GM08714 (cell line): Measurements from ENCODE around the gene LRRC59.
A peak's percentile ranks its signal among the peaks of the same experiment; 100 is the strongest.

ENCODE experiments used
- H3K4me3 ChIP-seq: fragments of 200-500 bp; sonication (Bioruptor generic); 2 replicates; pipeline ENCODE4 v1.5.1; 2014; ENCODE audit warnings: mild to moderate bottlenecking, low read length, inconsistent platforms
- ZNF274 ChIP-seq: IDR thresholded peaks from 2 replicates; pipeline ENCODE4 v1.6.1; 2012; ENCODE audit warnings: mild to moderate bottlenecking, low read depth, low read length

LRRC59 gene

DNA sequence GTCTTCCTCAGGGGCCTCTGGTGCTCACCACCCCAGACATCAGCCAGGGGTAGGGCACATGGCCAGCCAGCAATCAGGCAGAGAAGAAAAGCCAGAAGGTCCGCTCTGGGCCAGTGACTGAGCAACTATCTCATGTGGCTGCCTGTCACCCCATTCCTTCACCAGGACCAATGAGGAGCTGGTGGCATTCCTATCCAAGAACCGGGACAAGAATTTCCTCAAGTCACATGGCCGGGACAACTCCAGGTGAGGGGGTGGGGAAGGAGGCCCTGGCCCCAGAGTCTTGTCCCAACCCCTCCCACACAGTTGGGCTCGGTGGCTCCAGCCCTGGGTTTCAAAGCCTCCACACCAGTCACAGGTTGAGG is 42.0 kb downstream of the LRRC59 start:
- no peak overlapping the region for H3K4me3 ChIP-seq
- no peak for TF ChIP-seq ZNF274

DNA sequence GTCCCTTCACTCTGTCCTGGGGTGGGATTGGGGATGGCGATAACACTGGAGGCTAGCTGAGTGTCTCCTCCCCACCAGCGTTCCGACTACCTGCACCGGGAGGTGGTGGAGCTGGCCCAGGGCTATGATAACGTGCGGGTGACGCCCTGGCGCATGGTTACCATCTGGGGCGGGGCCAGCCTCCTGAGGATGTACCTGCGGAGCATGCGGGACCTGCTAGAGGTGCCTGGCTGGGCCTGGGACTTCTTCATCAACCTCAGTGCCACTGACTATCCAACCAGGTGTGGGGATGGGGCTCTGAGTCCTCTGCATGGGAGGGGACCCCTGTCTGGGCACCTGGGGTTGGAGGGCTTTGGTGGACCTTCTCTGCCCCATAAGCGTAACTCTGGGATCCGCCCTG is 42.5 kb downstream of the LRRC59 start:
- no peak for TF ChIP-seq ZNF274
- no peak overlapping the region for H3K4me3 ChIP-seq

- TF ChIP-seq ZNF274 = no peak
- no peak overlapping the region for H3K4me3 ChIP-seq
These were observed 43.1 kb downstream of the LRRC59 start for GRCh38 chr17:50354198-50354597.

- no peak for TF ChIP-seq ZNF274
- no peak overlapping the region for H3K4me3 ChIP-seq
These were observed 43.6 kb downstream of the LRRC59 start for GRCh38 chr17:50353600-50354195.

GRCh38 chr17:50352693-50353599 is 44.4 kb downstream of the LRRC59 start:
- TF ChIP-seq ZNF274 = no peak

DNA sequence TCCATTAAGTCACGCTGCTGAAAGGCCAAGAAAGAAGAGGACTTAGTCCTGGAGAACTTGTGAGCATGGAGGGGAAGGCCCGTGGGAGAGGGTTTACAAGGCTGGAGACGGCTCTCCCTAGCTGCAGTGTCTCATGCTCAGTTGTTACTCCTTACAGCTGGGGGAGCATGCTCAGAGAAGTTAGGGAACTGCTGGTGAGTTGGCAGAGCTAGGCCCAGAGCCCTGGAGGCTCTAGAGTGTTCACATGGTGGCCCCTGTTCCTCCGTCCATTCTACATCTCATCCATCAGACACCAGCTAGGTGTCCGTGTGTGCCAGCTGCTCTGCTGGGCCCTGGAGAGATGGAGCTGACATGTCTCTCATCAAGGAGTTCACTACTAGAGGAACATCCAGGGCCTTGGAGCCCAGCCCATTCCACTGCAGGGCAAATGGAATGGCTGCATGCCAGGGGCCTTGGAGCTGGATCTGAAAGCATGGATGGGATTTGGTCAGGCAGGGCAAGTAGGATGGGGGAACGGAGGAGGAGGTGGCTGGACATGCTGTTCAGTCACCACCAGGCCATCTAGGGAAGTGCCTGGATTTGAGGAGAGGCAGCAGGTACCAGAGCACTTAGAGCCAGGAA is 45.1 kb downstream of the LRRC59 start:
- TF ChIP-seq ZNF274 = no peak
- no peak overlapping the region for H3K4me3 ChIP-seq

More at GRCh38 chr17:50352693-50353599, 44.4 kb downstream of the LRRC59 start:
- H3K4me3 ChIP-seq = no peak overlapping the region

- H3K4me3 ChIP-seq = no peak overlapping the region
- TF ChIP-seq ZNF274 = no peak
These were observed 46.6 kb downstream of the LRRC59 start for GRCh38 chr17:50350733-50351132.

GRCh38 chr17:50349243-50349600 is 48.1 kb downstream of the LRRC59 start:
- TF ChIP-seq ZNF274 = no peak
- H3K4me3 ChIP-seq = no peak overlapping the region

DNA sequence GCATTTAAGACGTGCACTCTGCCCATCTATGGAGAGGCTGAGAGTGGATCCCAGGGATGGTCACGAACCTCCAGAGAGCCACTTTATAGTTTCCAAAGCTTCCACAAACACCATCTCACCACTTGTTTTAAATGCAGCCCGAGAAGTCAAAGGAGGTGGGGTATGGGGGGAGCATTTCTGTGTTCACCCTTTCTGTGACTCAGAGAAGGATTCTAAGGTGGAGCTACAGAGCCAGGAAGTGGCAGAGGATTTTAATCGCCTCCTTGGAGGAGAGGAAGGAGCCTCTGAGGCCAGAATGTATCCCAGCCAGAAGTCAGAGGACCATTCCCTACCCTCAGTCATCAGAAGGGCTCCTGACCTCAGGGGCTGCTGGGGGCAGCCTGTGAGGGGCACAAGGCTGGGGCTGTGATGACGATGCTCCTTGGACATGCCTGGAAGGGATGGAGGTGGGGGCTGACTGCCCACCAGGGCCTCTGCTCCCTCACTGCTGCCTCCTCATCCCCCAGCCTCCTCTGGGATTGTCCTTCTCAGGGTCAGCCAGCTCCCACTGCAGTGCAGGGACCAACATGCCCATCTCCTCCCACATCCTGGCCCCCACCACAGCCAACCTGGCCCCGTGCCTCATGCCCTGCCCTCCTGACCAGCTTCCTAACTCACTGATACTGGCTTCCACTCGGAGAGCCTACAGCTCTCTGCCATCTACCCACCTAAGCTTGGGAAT is 48.6 kb downstream of the LRRC59 start:
- no peak overlapping the region for H3K4me3 ChIP-seq
- no peak for TF ChIP-seq ZNF274

DNA sequence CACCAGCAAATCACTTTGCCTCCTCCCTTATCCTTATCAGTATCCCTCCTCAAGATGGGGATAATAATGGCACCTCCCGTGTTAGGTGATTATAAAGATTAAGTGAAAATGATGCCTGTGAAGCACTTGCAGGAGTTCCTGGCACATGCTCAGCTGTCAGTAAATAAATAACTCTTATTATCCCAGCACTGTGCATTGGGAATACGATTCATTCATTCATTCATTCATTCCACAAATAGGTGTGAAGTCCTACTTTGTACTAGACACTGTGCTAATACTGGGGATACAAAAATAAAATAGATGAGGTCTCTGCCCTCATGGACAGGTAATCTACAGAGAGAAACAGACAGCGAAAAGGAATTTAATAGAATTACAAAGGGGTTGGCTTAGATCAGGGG is 49.4 kb downstream of the LRRC59 start:
- no peak overlapping the region for H3K4me3 ChIP-seq
- no peak for TF ChIP-seq ZNF274

DNA sequence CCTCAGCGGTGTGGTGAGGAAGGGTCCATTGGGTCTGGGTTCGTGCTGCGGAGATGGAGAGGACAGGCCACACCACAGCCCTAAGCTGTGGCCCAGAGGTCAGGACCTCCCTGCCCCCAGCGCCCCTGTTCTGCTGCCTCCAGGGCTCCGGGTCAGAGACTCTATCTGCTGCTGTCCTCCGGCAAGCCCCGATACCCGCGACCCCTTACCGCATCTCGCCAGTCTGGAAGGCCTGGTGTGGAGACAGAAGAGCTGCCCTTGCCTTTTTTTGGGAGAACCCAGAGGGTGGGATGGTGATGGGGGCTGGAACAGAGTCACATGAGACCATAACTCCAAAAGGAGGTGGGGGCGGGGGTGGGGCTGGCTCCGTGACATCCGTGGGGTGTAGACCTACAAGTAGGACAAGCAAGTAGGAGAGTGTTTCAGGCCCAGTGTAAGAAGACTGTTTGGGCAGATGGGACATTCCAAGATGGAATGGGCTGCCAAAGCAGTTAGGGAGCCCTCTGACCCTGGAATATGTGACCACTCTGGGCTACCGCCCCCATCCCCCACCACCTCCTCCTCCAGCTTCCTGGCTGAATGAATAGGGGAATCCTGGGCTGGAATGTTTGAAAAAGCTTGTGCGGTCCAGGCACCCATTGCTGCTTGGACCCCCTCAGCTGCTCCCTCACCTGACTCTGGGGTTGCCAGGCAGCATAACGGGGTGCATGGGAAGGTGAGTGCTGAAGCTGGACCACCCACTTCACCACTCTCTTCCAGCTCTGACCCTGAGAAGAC is 50.0 kb downstream of the LRRC59 start:
- no peak for TF ChIP-seq ZNF274
- H3K4me3 ChIP-seq = peak overlapping the region; percentile 67

DNA sequence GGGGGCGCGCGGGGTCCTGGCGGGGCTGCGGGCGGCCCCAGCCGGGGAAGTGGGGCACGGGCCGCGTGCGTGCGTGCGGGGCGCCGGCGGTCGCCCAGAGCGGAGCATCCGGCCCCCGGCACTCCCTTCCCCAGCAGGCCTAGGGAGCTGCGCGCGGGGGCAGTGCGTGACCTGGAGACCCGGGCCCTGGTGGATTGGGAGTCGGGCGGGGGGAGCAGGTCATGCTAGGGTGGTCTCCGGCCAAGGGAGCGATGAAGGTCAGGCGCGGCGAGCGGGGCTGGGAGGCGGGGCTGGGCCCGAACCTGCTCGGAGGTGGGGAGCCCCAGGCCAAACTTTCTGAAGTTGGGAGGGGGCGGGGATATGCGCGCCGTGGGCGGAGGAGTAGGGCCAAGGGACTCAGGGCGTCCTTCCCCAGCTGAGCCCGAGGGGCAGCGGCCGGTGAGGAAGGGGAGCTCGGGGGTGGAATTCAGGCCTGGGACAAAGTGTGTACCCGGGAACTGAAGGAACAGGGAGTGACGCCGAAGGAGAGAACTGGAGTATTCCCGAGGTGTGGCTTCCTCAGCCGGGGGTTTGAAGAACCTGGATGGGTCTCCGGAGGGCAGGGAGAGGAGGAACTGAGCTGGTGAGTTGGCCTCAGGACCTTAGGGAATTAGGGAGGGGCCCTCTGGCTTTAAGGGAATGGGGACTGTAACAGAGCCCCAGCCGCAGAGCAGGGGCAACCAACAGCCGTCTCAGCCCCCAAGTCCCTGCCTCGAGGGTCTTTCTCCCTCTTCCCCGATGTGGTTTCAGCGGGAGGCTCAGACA is 50.8 kb downstream of the LRRC59 start:
- TF ChIP-seq ZNF274 = no peak
- H3K4me3 ChIP-seq = peak overlapping the region; percentile 67
